B cell (primary cell): ENCODE results near the gene ARHGDIG.

ENCODE experiments used
- CTCF ChIP-seq: fragments of 200-600 bp; IDR thresholded peaks from one replicate; pipeline ENCODE4 v1.8.0; 2022; ENCODE audit warnings: antibody characterized with exemption, mild to moderate bottlenecking
- EZH2 ChIP-seq: IDR thresholded peaks from 2 replicates; pipeline ENCODE4 v1.6.1; 2012; ENCODE audit warnings: borderline replicate concordance, low read depth, mild to moderate bottlenecking, moderate library complexity, low read length; ENCODE audit not compliant: insufficient read depth, poor library complexity, severe bottlenecking

- TF ChIP-seq CTCF = no peak
- no peak for TF ChIP-seq EZH2
Observed at GRCh38 chr16:307691-308312, 27.4 kb downstream of the ARHGDIG start.
